ENCODE data around the gene RNF11. TPM values are rescaled to one million over a fixed set of nuclear protein-coding genes. Genes with fewer than 3 reads are reported as not detected.

RNF11 gene
- total and polyA plus RNA-seq, 12 donors, result 32.6 to 142 (median 117) TPM

GRCh38 chr1:51264451-51264850 lies 28.4 kb downstream of the RNF11 start:
- H3K27ac ChIP-seq, result peak overlapping the region in 2 of 5 donors; percentile 26 to 38
- intact Hi-C loops (cut with DNase I), result no loop called here
- H3K9me3 ChIP-seq (replicated peaks in 1 of 3), result no peaks in the 10 kb centered on the region
- no peaks in the 10 kb centered on the region for H3K27me3 ChIP-seq
- no peak for DNase-seq
- H3K4me1 ChIP-seq (replicated peaks in 1 of 2), result peaks cover 39 to 84% of the 10 kb centered on the region in 2 donors
- no peak overlapping the region for H3K4me3 ChIP-seq
- no peaks in the 10 kb centered on the region for H3K36me3 ChIP-seq (replicated peaks in 1 of 2)
- WGBS, 4 donors, result 29 to 40% (median 35%) methylated on average over 3 of the region's 3 CpGs
- no peak for TF ChIP-seq POLR2A (IDR thresholded peaks at IDR 0.05)
- TF ChIP-seq CTCF (IDR thresholded peaks at IDR 0.05), result no peak

- Histone ChIP-seq H3K36me3 (replicated peaks in 1 of 2) (no peaks in the 10 kb centered on the region), H3K27ac (no peak overlapping the region), H3K9me3 (replicated peaks in 1 of 3) (no peaks in the 10 kb centered on the region), H3K4me1 (replicated peaks in 1 of 2) (peaks cover 30 to 76% of the 10 kb centered on the region in 2 donors), H3K4me3 (no peak overlapping the region), H3K27me3 (no peaks in the 10 kb centered on the region)
- TF ChIP-seq POLR2A (IDR thresholded peaks at IDR 0.05), result no peak
- TF ChIP-seq CTCF (IDR thresholded peaks at IDR 0.05), result no peak
- intact Hi-C loops (cut with DNase I), result no loop called here
- no peak for DNase-seq
- 79 to 88% (median 84%) methylated on average over 4 of the region's 4 CpGs for WGBS, 4 donors
Observed at GRCh38 chr1:51265618-51266017, 29.5 kb downstream of the RNF11 start.

- WGBS, 4 donors, result 91 to 100% (median 95%) methylated on average over 2 of the region's 2 CpGs
- intact Hi-C loops (cut with DNase I), result no loop called here
- H3K27me3 ChIP-seq, result no peaks in the 10 kb centered on the region
- no peak for DNase-seq
- H3K9me3 ChIP-seq (replicated peaks in 1 of 3), result no peaks in the 10 kb centered on the region
- no peak overlapping the region for H3K4me3 ChIP-seq
- H3K4me1 ChIP-seq (replicated peaks in 1 of 2), result peaks cover 33 to 74% of the 10 kb centered on the region in 2 donors
- no peaks in the 10 kb centered on the region for H3K36me3 ChIP-seq (replicated peaks in 1 of 2)
- TF ChIP-seq POLR2A (IDR thresholded peaks at IDR 0.05) (no peak), CTCF (IDR thresholded peaks at IDR 0.05) (no peak)
- no peak overlapping the region for H3K27ac ChIP-seq
Observed at GRCh38 chr1:51266181-51266580, 30.1 kb downstream of the RNF11 start.

GRCh38 chr1:51266791-51267190 lies 30.7 kb downstream of the RNF11 start:
- no peaks in the 10 kb centered on the region for H3K36me3 ChIP-seq (replicated peaks in 1 of 2)
- peaks cover 33 to 74% of the 10 kb centered on the region in 2 donors for H3K4me1 ChIP-seq (replicated peaks in 1 of 2)
- H3K27me3 ChIP-seq, result no peaks in the 10 kb centered on the region
- TF ChIP-seq POLR2A (IDR thresholded peaks at IDR 0.05), result no peak
- no peak for TF ChIP-seq CTCF (IDR thresholded peaks at IDR 0.05)
- no peak overlapping the region for H3K4me3 ChIP-seq
- H3K27ac ChIP-seq, result no peak overlapping the region
- DNase-seq, result no peak
- H3K9me3 ChIP-seq (replicated peaks in 1 of 3), result no peaks in the 10 kb centered on the region
- WGBS, 4 donors, result 89 to 100% (median 95%) methylated on average over 4 of the region's 4 CpGs
- intact Hi-C loops (cut with DNase I), result no loop called here
